ENCODE results near the gene AP5B1.
"Not testable (repeated sequence)": the region's sequence is repeated elsewhere in the genome, so short reads cannot be mapped to it uniquely, and the experiment has no call there.

The AP5B1 gene

GRCh38 chr11:65773784-65774411, 6.9 kb downstream of the AP5B1 start:
- intact Hi-C loops (cut with DNase I), result no loop called here
- no peak for DNase-seq

- intact Hi-C loops (cut with DNase I), result no loop called here
- DNase-seq, result no peak
These were observed 9.1 kb downstream of the AP5B1 start for GRCh38 chr11:65771589-65772112.

GRCh38 chr11:65770951-65771567, 9.7 kb downstream of the AP5B1 start:
- intact Hi-C loops (cut with DNase I), result no loop called here
- DNase-seq, result no peak

- DNase-seq; intact Hi-C loops (cut with DNase I): not testable (repeated sequence)
These were observed 13.0 kb downstream of the AP5B1 start for GRCh38 chr11:65767806-65768205.

- DNase-seq, result no peak
- intact Hi-C loops (cut with DNase I), result no loop called here
These were observed 13.4 kb downstream of the AP5B1 start for GRCh38 chr11:65767406-65767805.

GRCh38 chr11:65766535-65766934, 14.2 kb downstream of the AP5B1 start:
- intact Hi-C loops (cut with DNase I), result no loop called here
- no peak for DNase-seq

- intact Hi-C loops (cut with DNase I), result no loop called here
- no peak for DNase-seq
These were observed 16.3 kb downstream of the AP5B1 start for GRCh38 chr11:65764434-65764833.

GRCh38 chr11:65762816-65763215, 18.0 kb downstream of the AP5B1 start:
- intact Hi-C loops (cut with DNase I); DNase-seq: not testable (repeated sequence)

GRCh38 chr11:65762169-65762568, 18.6 kb downstream of the AP5B1 start:
- intact Hi-C loops (cut with DNase I); DNase-seq: not testable (repeated sequence)

- peak in 2 of 10 donors; percentile 71 to 82 for DNase-seq
- intact Hi-C loops (cut with DNase I), result no loop called here
These were observed 35.7 kb downstream of the AP5B1 start for GRCh38 chr11:65745049-65745448.

GRCh38 chr11:65744699-65745042, 36.1 kb downstream of the AP5B1 start:
- intact Hi-C loops (cut with DNase I), result no loop called here
- no peak for DNase-seq

GRCh38 chr11:65744026-65744698, 36.6 kb downstream of the AP5B1 start:
- intact Hi-C loops (cut with DNase I), result no loop called here
- DNase-seq, result no peak

- intact Hi-C loops (cut with DNase I), result no loop called here
These were observed 37.1 kb downstream of the AP5B1 start for GRCh38 chr11:65743681-65744025.

GRCh38 chr11:65742353-65742752, 38.4 kb downstream of the AP5B1 start:
- DNase-seq, result no peak
- intact Hi-C loops (cut with DNase I), result no loop called here

More at GRCh38 chr11:65743681-65744025, 37.1 kb downstream of the AP5B1 start:
- no peak for DNase-seq

- intact Hi-C loops (cut with DNase I), result no loop called here
- no peak for DNase-seq
These were observed 39.6 kb downstream of the AP5B1 start for GRCh38 chr11:65741185-65741584.

GRCh38 chr11:65739022-65739421, 41.8 kb downstream of the AP5B1 start:
- intact Hi-C loops (cut with DNase I), result no loop called here
- no peak for DNase-seq

GRCh38 chr11:65736810-65737209, 44.0 kb downstream of the AP5B1 start:
- intact Hi-C loops (cut with DNase I), result no loop called here
- DNase-seq, result no peak

- intact Hi-C loops (cut with DNase I); DNase-seq: not testable (repeated sequence)
These were observed 45.7 kb downstream of the AP5B1 start for GRCh38 chr11:65735111-65735510.

GRCh38 chr11:65730461-65730860, 50.3 kb downstream of the AP5B1 start:
- DNase-seq, result no peak
- intact Hi-C loops (cut with DNase I), result no loop called here

GRCh38 chr11:65727865-65728264, 52.9 kb downstream of the AP5B1 start:
- intact Hi-C loops (cut with DNase I), result no loop called here
- no peak for DNase-seq

- intact Hi-C loops (cut with DNase I), result no loop called here
These were observed 54.1 kb downstream of the AP5B1 start for GRCh38 chr11:65726660-65727059.

More at GRCh38 chr11:65726660-65727059, 54.1 kb downstream of the AP5B1 start:
- no peak for DNase-seq
